Heart right ventricle (tissue), 16 donors: ENCODE data around the gene ARL8B. TPM values are rescaled to one million over a fixed set of nuclear protein-coding genes. Genes with fewer than 3 reads are reported as not detected.
A peak's percentile ranks its signal among the peaks of the same experiment; 100 is the strongest.

ENCODE experiments used
- ATAC-seq, 8 donors: fragments of 200-7000 bp; cut with Tn5 transposase; one replicate each; pipeline ENCODE4 v1.9.1; 2020; ENCODE audit warnings: mild to moderate bottlenecking in 8 of 8, moderate library complexity in 8 of 8, moderate number of reproducible peaks in 1 of 8
- DNase-seq, 2 donors: peaks; one replicate each; pipeline ENCODE4 v3.0.0-alpha.2; 2020
- H3K27ac ChIP-seq, 10 donors: fragments of 200-600 bp; sonication (generic) in 2 of 10; one replicate each; pipeline versions ENCODE4 v1.5.0 to v1.8.0; 2020 to 2022; ENCODE audit warnings: mild to moderate bottlenecking in 3 of 10
- H3K27me3 ChIP-seq, 7 donors: fragments of 200-600 bp; one replicate each; pipeline ENCODE4 v1.8.0; 2021 to 2022; ENCODE audit warnings: mild to moderate bottlenecking in 2 of 7
- H3K36me3 ChIP-seq, 9 donors: fragments of 200-600 bp; sonication (generic) in 1 of 9; one replicate each; pipeline versions ENCODE4 v1.5.0 to v1.8.0; 2020 to 2022; ENCODE audit warnings: mild to moderate bottlenecking in 2 of 9
- H3K4me1 ChIP-seq, 9 donors: fragments of 200-600 bp; sonication (generic) in 1 of 9; one replicate each; pipeline versions ENCODE4 v1.5.0 to v1.8.0; 2020 to 2022; ENCODE audit warnings: mild to moderate bottlenecking in 4 of 9
- H3K4me3 ChIP-seq, 10 donors: fragments of 200-600 bp; sonication (generic) in 2 of 10; one replicate each; pipeline versions ENCODE4 v1.5.0 to v1.8.0; 2020 to 2022; ENCODE audit warnings: mild to moderate bottlenecking in 7 of 10, moderate library complexity in 2 of 10
- H3K9me3 ChIP-seq, 11 donors: fragments of 200-600 bp in 10 of 11; sonication (generic) in 2 of 11; one replicate each; pipeline versions ENCODE4 v1.5.0 to v1.8.0; 2013 to 2022; ENCODE audit warnings: mild to moderate bottlenecking in 2 of 11, control low read depth in 1 of 11, moderate library complexity in 1 of 11
- CTCF ChIP-seq, 9 donors: fragments of 200-600 bp; sonication (generic) in 2 of 9; IDR thresholded peaks; one replicate each; pipeline versions ENCODE4 v1.5.0 to v1.8.0; 2021 to 2022; ENCODE audit warnings: antibody characterized with exemption in 9 of 9, mild to moderate bottlenecking in 5 of 9, moderate library complexity in 1 of 9
- WGBS, 2 donors: extraction: QIAGEN DNeasy Blood & Tissue Kit; methylation state at CpG; one replicate each; pipeline ENCODE4 v1.1.7; 2013; ENCODE audit warnings: inconsistent platforms in 1 of 2; 5-methylcytosine and 5-hydroxymethylcytosine counted together
- intact Hi-C, 10 donors: fragments of 100-400 bp; cut with DNase I; formaldehyde crosslinking; loops; one replicate each; pipeline versions ENCODE4 v1.11.1 to v1.14.2; 2022
- polyA plus RNA-seq, 2 donors: library from polyadenylated mRNA; stranded (reverse); fragments of 200-250 nt; gene quantifications; one replicate each; pipeline ENCODE4 v1.2.3, GENCODE V29; 2013
- total RNA-seq, 10 donors: library from RNA; stranded (reverse); fragmentation: NEBNext Ultra II Directional in 3 of 10; extraction: Animal tissue kit (Norgen Biotek cat#: 25700) in 3 of 10; gene quantifications; one replicate each; pipeline versions ENCODE4 v1.2.1 to v1.2.4, GENCODE V29; 2021 to 2023
- donor health status: Arrhythmogenic right ventricular cardiomyopathy.
- donor health status: ischemic (EF 13 %, LVEDD 7.1; RV severe dilation, severe dysfunction).
- donor health status: healthy with polysubstance abuse.
- donor health status: DM: no; HTN: yes; CAD: no.
- donor health status: DM: no; HTN: no; CAD: no.
- donor health status: ischemic (EF 25% LVEDD 6.9; RV normal size, moderate dysfunction).
- donor health status: ischemic (EF 25% LVEDD 5.7; RV mildly dilated, moderate dysfunction).
- donor health status: healthy.
- donor health status: DM: yes; HTN: yes; CAD: no.
- donor health status: Ischemic cardiomyopathy.
- donor health status: ischemic (EF 35%, LVEDD 5.7; RV mildly dilated, moderate dysfunction).
- donor health status: nonischemic (EF 11% LVEDD 7.7; RV severe dilation, severe dysfunction).
- donor health status: DM: yes; HTN: yes; CAD: no.
- donor health status: PGD.
- donor health status: ischemic (EF 29% LVEDD 5.4; RV normal size, mild dysfunction).
- donor health status: nonischemic (EF 23%, LVEDD 6.1; RV moderate dilation, normal function).

Gene ARL8B
- total and polyA plus RNA-seq, 12 donors = 31.7 to 74.1 (median 65.3) TPM

GRCh38 chr3:5184499-5184898 lies 62.4 kb downstream of the ARL8B start:
- 59 to 69% methylated on average over 6 of the region's 6 CpGs for WGBS, 2 donors
- H3K4me1 ChIP-seq = peaks cover 0 to 51% (median 29%) of the 10 kb centered on the region in 9 donors
- ATAC-seq (no peak), DNase-seq (no peak)
- H3K27me3 ChIP-seq = no peaks in the 10 kb centered on the region
- H3K9me3 ChIP-seq = no peaks in the 10 kb centered on the region
- intact Hi-C loops = loop anchor here in 4 of 10 donors (10.0 kb wide), 3 partner anchors 50 to 470 kb away; partner anchors contain the start of gene ARL8B (in 2 of the 4)
- no peak for TF ChIP-seq CTCF (IDR thresholded peaks at IDR 0.05)
- H3K27ac ChIP-seq = peak overlapping the region in 1 of 10 donors; percentile 34
- no peak overlapping the region for H3K4me3 ChIP-seq
- H3K36me3 ChIP-seq = peaks cover 0 to 34% (median 0%) of the 10 kb centered on the region in 9 donors

- intact Hi-C loops = loop anchor here in 6 of 10 donors (5.0 to 10.0 kb wide), 5 partner anchors 50 to 470 kb away; partner anchors contain the start of genes ARL8B (in 3 of the 6) and BHLHE40 (in 1 of the 6)
- H3K4me3 ChIP-seq = no peak overlapping the region
- WGBS, 2 donors = 73 to 76% methylated on average over 5 of the region's 5 CpGs
- H3K9me3 ChIP-seq = no peaks in the 10 kb centered on the region
- peaks cover 0 to 27% (median 0%) of the 10 kb centered on the region in 9 donors for H3K36me3 ChIP-seq
- no peak for TF ChIP-seq CTCF (IDR thresholded peaks at IDR 0.05)
- H3K27ac ChIP-seq = peak overlapping the region in 3 of 10 donors; percentile 28 to 99 (median 34)
- ATAC-seq (no peak), DNase-seq (no peak)
- no peaks in the 10 kb centered on the region for H3K27me3 ChIP-seq
- H3K4me1 ChIP-seq = peaks cover 0 to 57% (median 32%) of the 10 kb centered on the region in 9 donors
Measured at GRCh38 chr3:5185093-5185673, 63.1 kb downstream of the ARL8B start.

- intact Hi-C loops = loop anchor here (2.0 to 10.0 kb wide), 6 partner anchors 51 to 471 kb away; partner anchors contain the start of genes ARL8B (in 8 of the 10) and BHLHE40 (in 1 of the 10)
- 59 to 61% methylated on average over 6 of the region's 6 CpGs for WGBS, 2 donors
- no peak for TF ChIP-seq CTCF (IDR thresholded peaks at IDR 0.05)
- H3K9me3 ChIP-seq = no peaks in the 10 kb centered on the region
- H3K4me1 ChIP-seq = peaks cover 0 to 68% (median 38%) of the 10 kb centered on the region in 9 donors
- peak overlapping the region in 9 of 10 donors; percentile 38 to 98 (median 94) for H3K4me3 ChIP-seq
- no peak for DNase-seq
- no peaks in the 10 kb centered on the region for H3K27me3 ChIP-seq
- H3K27ac ChIP-seq = peak overlapping the region in 9 of 10 donors; percentile 16 to 99 (median 94)
- no peak for ATAC-seq
- peaks cover 0 to 16% (median 0%) of the 10 kb centered on the region in 9 donors for H3K36me3 ChIP-seq
Measured at GRCh38 chr3:5186089-5186857, 64.2 kb downstream of the ARL8B start.

GRCh38 chr3:5186858-5187155 lies 64.7 kb downstream of the ARL8B start:
- no peak for TF ChIP-seq CTCF (IDR thresholded peaks at IDR 0.05)
- Histone ChIP-seq H3K4me3 (peak overlapping the region in 9 of 10 donors; percentile 38 to 98 (median 94)), H3K27me3 (no peaks in the 10 kb centered on the region), H3K4me1 (peaks cover 0 to 74% (median 40%) of the 10 kb centered on the region in 9 donors), H3K27ac (peak overlapping the region; percentile 16 to 99 (median 82)), H3K9me3 (no peaks in the 10 kb centered on the region), H3K36me3 (peaks cover 0 to 11% (median 0%) of the 10 kb centered on the region in 9 donors)
- intact Hi-C loops = loop anchor here (1.0 to 10.0 kb wide), 7 partner anchors 52 to 472 kb away; partner anchors contain the start of genes ARL8B (in 9 of the 10) and BHLHE40 (in 1 of the 10)
- 5 to 6% methylated on average over 8 of the region's 8 CpGs for WGBS, 2 donors
- no peak for DNase-seq
- ATAC-seq = no peak
